ENCODE measurements around the gene MAFG.

Gene MAFG

DNA sequence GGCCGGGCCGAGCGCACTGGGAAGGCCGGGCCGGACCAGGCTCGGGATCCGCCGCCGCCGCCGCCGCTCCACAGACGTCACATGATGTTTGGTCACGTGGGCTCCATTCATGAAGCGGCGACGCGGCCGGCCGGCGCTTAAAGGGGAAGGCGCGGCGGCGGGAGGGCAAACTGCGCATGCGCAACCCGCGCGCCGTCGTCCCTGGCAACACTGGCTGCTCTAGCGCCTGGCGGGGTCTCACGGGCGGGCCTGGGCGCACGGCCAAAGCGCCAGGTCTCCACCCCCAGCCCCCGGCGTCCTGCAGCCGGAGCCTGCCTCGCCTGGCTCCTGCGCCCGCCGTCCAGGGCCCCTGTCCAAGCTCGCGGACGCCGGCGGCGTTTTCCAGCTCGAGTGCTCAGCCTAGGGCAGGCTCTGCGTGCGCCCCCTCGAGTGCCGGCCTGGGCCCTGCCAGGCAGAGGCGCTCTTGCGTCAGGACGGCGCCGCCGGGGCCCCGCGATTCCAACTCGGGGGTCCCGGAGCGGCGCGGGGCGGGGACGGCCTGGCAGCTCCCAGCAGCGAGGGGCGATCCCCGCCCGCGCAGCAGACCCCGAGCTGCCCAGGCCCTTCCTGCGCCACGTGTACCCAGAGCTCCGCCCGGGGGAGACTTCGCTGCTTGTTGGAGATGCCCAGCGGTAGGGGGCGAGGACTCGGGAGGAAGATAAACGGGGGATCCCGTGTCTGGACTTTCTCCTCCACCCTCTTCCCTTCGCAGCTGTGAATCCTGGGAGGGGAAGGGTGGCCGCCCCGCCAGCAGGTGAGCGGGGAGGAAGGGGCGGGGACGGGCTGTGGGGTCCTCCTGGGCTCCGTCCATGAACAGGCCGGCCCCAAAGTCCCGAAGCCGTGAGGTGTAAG is at the start of gene MAFG:
TSS of gene MAFG (minus strand) at position 83 of the 891 bp plus-strand sequence. CDS start 4,550 bp downstream, outside the sequence.
- peak; percentile 87 for DNase-seq

DNA sequence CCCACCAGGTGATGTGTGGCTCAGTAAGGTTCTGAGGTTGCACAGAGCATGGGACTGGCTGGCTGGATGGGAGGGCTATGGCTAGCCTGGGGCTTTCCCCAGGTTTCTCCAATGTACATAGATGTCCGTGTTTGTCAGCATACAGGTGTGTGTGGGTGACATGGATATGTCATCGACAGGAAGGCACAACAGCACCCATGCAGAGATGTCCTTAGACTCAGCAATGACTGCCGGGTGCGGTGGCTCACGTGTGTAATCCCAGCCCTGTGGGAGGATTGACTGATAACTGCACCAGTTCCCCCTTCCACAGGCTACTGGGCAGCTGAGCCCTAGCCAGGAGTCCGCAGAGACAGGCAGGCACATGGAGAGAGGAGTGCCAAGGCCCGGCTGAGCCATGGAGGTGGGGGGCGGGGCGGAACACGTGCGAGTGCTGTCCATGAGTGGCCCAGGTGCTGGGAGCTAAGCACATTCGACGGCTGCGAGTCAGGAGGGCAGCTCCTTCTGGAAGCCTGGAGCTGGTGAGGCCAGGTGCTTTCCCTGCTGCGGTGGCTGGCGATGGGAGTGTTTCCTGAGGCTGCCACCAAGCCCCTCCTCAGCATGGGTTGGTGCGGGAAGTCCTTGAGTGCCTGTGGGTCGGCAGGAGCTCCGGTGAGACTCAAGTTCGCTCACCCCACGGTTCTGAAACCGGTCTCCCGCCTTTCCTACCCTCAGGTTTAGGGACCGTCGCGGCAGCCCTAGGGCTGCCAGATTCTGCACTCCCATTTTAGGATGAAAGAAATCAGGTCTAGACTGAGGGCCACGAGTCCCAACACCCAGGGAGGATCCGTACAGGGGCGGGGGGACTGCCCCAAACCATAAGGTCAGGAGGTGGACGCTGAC is 49.0 kb upstream of the MAFG start:
- peak; percentile 67 for DNase-seq

DNA sequence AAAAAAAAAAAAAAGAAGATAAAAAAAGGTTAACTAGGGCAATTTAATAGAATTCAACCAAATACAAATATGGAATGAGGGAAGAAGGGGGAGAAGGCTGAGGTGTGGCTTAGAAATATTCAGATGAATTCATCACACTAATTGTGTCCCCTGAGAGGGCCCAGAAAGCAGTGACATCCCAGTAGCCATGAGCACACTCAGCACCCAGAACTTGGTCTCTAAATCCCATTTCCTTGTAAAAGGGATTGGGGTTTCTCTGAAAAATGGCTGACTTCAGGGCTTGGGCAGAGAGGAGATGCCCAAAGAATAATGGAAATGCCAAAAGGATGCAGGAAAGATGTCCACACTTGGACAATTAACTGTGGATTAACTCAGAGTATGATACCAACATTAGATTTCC is 45.9 kb upstream of the MAFG start:
- DNase-seq, result no peak

DNA sequence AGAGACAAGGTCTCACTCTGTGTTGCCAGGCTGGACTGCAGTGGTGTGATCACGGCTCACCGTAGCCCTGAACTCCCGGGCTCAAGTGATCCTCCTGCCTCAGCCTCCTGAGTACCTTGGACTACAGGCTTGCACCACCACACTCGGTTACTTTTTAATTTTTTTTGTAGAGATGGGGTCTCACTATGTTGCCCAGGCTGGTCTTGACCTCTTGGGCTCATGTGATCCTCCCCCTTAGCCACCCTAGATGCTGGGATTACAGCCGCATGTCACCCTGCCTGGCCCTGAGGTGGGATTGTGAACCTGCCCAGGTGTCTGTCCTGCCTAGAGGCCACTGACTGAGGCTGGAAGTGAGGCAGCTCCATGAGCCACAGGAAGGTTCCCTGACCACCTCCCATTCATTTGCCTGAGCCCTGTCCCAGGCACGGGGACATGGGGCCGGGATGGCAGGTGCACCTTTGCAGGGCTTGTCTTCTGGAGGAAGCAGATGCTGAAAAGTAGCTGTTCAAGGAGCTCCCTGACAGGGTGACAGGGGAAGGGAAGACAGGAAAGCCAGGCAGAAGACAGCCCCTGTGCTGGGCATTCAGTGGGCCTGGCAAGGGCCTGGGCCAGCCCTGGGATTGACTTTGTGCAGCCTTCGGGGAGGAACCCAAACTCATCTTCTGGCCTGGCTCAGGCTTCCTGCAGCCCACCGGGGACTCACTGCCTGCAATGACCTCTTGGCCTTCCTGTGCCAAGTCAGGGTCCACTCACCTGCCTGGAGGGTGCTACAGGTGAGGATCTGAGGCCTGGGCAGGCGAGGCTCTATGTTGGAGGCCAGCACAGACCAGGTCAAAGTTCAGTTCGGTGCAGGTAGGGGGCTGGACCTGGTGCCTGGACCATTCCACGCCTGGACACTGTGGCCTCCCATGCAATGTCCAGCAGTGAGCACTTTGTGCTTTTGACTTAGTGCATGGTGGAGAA is 41.6 kb upstream of the MAFG start:
- no peak for DNase-seq

DNA sequence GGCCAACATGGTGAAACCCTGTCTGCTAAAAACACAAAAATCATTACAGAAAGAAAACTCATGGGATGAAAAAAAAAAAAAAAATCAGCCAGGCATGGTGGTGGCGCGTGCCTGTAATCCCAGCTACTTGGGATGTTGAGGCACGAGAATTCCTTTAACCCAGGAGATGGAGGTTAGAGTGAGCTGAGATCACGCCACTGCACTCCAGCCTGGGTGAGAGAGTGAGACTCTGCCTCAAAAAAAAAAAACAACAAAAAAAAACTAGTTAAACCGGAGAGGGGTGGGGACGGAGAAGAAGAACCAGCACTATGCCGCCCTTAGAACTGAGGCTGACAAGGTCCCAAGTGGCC is 40.8 kb upstream of the MAFG start:
- DNase-seq, result no peak

DNA sequence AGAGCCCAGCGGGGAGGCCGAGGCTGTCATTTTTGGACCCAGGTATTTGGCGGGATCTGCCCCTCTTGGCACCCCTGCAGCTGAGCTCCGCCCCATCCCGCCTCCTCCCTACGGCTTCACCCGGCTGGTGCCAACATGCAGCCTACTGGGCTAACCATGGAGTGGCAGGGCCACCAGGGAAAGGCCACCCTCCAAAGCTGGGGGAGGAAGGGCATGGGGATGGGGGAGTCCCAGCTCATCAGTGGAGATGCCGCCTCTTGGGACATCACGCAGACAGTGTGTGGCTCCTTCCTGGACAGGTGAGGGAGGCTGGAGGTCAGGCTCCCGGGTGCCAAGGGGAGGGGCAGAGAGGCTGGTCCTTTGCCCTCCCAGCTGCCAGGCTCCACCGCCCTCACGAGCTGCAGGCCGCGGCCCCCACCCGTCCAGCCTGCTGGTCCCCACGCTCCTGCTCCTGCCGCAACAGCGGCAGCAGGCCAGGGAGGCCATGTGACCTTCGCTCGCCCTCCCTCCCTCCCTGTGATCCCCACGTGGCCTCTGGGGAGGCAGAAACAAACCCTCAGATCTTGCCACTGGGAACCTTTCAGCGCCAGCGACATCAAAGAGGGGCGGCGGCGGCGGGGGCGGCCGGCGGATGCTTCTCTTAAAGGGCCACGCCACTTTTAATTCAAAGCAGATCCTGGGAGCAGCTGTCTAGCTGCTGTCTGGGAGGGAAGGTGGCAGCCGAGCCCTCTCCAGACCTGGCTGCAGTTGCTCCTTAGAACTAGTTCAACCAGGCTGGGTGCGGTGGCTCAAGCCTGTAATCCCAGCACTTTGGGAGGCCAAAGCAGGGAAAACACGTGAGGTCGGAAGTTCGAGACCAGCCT is 40.2 kb upstream of the MAFG start:
- peak; percentile 35 for DNase-seq

DNA sequence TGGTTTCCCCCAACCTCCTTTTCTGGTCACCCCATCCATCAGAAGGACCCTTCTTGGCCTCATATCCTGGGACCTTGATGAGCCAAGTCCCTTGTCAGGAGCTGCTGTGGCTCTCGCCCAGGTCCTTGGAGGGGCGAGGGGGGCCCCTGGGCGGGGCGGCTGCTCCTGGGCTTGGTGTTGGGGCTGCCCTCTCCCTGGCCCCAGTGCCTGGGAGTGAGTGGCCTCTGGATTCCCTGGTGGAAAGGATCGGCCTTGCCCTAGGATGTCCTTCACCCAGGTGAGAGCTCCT is 39.7 kb upstream of the MAFG start:
- DNase-seq, result no peak

DNA sequence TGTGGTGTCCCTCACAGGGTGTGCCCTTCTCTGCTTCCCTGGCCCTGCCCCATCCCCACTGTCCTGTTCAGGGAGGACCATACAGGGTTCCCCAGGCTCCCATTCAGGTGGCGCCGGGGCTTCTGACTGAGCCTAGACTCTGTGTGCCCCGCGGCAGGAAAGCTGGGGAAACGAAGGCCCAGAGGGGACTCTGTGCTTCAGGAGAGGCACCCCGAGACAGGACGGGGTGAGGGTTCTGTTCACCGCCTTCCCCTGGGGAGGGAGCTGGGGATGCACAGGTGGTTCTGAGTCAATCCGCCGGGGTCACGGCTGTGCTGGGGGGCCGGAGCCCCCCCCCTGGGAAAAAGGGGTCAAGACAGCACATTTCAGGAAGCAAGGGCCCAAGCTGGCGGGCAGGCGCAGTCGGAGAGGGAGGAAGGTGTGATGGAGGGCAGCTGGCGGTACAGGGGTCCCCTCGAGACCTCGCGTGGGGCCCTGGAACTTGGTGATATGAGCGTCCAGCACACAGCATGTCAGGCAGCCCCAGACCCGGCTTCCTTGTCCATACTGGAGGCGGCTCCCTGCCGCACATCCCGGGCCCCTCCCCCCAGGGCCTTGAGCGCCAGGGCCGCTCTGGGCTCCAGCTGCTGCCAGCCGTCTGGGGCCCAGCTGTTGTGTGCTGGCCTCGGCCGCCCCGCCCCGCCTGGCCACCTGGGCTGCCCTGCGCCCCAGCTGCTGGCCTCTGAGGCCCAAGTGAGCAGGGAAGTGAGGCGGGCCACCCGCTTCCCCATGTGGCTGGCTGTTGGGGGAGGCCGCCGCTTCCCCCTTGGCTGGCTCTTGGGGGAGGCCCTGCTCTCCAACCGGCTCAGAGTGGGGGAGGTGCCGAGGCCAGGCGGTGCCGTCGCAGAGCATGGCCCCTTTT is 39.1 kb upstream of the MAFG start:
- DNase-seq, result peak; percentile 25

DNA sequence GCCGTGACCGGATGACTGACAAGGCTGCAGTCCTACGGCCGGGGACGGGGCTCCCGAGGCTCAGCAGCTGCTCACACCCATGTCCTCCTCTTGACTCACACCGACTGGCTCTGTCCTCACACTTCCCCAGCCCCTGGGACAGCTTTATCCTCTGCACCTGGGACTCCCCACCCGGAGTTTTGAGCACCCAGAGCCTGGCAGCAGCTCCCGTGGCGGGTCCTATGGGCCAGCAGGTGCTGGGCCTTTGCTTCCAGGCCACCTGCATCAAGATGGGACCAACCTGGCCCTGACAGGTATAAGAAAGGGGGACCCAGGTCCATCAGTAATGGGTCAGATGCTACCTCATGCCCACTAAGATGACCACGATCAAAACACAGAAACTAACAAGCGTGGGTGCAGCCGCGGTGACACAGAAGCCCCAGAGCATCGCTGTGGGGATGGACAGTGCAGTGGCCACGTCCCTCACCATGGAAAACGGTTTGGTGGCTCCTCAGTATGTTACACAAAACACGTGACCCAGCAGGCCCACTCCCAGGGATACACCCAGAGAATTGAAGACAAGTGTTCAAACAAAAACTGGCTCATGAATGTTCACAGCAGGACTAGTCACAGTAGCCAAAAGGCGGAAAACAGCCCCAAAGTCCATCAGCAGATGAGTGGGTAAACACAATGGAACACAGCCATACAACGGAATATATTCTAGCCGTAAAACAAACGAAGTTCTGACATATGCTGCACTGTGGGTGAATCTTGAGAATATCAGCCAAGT is 36.7 kb upstream of the MAFG start:
- DNase-seq, result no peak

DNA sequence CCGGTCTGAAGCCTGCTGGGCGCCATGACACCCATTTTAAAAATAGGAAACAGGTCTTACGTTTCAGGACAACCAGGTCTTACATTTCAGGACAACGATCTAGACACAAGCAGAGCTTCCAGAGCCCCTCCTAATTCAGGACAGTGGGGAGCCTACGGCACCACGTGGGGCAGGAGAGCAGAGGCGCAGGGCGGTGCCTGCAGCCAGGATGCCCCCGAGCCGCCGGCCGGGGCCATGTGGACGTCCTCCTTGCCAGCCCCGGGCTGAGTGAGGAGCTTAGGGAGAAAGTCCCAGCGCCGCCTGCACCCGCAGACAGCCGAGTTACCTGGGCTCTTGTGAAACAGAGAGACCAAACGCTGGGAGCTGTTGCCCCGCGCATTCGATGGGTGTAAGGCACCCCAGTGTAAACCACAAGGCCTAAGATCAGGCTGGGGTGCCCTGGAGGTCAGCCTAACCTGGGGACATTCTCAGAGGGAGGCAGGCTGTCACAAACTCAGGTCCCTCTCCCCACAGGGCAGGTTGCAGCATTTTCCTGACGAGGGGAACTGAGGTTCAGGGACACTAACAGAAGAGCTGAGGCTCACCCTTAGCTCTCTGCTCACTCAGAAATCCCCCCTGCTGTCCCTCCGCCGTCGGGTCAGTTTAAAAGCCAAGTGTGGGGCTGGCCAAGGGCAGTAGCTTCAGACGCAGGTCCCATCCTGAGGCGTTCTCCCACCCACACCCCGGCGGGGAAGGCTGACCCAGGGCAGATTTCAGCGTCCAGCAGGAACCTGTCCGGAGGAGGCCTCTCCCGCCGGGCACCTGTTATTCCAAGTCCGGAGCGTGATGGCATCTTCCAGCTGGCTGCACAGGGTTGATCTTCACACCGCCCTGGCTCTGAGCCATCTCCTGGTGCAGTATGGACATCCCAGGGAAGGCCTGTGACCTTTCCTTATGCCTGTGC is 35.2 kb upstream of the MAFG start:
- no peak for DNase-seq

DNA sequence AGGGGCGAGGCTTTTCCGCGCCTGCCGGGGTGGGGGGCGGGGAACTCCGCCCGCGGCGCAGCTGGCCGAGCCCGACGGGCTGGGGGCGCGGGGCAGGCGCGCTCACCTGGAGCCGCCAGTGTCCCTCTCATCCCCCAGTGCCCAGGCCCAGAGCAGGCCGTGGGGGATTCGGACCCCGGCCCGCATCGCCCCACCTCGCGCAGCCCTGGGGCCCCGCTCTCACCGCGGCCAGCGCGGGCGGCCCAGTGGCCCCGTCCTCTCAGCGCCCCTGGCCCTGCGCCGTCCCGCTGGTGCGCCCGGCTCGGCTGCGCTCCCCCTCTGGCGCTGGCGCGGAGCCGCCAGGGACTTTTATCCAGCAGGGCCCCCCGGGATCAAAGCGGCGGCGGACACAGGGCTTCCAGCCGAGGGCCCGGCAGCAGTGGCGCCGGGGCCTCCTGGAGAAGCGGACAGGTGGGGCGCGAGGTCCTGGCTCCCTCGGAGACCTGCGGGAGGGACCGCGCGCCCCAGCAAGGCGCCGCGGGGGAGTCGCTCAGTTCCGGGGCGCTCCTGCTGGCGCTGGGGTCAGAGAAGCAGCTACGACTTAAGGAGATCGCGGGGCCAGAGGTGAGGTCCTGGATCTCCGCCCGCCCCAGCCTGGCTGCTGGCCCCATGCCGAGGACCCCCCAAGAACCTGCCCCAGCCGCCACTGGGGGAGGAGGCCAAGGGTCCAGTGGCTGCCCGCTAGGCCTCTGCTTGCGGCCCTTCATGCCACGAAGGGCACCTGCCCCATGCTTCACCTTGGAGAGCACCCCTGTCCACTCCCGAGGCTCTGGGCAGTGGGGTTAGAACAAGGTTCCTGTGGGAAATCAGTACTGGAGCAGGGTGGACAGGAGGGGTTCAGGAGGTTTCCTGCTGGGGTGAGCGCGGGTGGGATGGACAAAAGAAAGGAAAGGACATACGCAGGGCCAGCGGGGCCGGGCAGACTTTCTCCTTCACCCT is 34.3 kb upstream of the MAFG start:
- DNase-seq, result no peak

DNA sequence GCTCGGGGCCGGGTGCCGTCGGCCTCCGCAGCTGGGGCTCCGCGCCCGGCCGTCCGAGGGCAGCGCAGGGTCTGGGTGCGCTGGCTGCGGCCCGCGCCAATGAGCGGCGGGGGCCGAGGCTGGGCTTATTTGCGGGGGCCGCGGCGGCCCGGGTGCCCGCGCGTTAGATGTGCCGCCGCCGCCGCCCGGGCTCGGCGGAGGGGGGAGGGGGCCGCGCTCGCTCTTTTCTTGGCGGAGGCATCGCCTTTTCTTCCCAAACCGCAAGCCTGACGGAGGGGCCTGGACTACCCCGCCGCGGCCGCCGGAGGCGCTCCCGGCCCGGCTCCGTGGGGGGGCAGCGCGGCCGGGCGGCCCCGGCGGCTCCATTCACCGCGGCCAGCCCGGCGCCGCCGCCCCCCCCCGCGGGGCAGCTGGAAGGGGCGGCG is 33.6 kb upstream of the MAFG start, which contains the start of gene NOTUM:
TSS of gene NOTUM (minus strand) at position 101 of the 425 bp plus-strand sequence. CDS start 278 bp downstream, outside the sequence.
- DNase-seq, result no peak

DNA sequence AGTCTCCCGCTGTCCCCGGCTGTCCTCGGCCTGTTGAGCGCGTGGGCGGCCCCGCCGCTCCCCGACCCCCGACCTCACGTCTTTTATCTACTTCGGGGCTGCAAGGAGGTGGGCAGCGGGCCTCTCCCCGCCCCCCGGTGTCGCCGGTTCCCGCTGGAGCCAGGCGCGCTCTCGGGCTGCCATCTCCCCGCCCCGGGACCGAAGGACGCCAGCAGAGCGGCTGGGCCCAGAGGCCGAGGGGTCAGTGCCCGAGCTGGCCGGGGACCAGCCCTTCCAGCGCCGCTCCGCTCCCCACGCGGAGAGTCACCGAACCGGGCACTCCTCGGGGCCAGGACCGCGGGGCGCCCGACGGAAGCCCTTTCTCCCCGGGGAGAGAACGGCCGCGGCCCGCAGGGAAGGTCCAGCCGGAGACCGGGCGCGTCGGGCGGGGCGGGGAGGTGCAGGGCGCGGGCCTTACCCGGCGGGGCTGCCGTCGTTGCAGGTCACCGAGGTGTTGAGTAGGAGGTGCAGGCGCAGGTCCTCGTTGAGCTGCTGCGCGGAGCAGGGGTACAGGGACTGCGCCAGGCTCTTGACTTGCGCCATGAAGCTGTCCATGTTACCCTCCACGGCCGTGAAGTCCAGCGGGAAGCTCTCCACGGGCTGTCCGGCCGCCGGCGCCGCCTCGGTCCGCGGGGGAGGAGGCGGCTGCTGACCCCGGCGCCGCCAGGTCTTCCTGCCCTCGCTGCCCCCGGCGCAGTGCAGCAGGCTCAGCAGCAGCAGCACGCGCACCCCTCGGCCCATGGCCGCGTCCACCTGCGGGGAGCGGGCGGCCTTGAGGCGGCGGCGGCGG is 32.8 kb upstream of the MAFG start:
- DNase-seq, result no peak

DNA sequence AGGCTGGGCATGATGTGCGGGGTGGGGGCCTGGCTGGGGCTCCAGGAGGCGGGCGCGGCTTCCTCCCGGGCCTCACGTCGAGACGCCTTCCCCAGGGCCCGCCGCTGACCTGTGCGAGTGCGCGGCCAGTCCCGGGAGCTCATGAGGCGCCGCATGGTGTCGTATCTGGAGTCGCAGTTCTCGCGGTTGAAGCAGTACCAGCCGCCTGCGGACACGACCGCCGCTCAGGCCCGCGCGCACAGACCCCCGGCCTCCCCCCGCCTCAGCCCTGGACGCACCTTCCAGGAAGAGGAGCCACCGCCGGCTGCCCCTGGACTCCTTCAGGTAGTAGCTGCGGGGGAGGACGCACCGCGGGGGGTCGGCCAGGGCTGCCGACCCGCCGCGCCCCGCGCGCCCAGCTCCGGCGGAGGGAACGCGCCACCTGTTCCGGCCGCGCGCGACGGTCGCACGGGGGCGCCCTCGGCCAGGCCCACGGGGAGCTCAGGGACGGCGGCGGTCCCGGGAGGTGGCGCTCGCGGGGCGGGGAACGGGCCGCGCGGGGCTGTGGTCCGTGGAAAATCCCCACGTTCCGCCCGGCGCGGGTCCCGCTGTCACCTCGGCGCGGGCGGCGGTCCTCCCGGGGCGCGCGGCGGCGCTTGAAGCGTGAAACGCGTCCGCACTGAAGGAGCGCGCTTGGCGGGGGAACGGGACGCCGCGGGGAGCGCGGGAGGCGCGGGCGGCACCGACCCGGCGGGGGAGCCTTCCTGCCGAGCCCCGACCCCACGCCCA is 32.0 kb upstream of the MAFG start:
- DNase-seq, result no peak

DNA sequence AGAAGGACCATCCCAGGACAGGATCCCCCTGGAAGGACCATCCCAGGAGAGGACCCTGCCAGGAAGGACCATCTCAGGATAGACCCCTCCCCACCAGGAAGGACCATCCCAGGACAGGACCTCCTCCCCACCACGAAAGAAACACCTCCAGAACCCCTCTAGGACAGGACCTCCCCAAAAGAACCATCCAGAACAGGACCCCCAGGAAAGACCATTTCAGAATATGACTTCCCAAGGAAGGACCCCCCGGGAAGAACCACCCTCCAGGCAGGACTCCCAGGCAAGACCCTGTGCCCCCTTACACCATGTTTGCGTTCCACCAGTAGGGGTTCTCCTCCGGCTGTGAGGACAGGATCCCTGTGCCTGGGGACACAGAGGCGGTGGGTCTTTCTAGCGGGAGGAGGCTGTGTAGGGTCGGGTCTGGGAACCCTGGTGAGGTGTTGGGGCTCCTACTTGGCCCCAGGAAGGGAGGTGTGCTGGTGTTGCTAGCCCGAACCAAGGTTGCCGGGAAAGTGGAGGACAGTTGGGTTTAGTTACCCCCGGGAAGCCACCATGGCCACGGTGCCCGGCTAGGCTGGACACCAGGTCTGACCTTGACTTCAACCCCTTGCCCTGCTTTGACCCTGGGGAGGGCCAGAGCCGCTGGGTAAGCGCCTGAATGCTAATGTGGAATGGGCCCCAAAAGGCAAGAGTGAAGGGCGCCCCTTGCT is 31.3 kb upstream of the MAFG start:
- DNase-seq, result no peak
